GM21825 (cell line): ENCODE results near the gene SLC39A7.
A peak's percentile ranks its signal among the peaks of the same experiment; 100 is the strongest.

ENCODE experiments used
- ATAC-seq: cut with Tn5 transposase; IDR thresholded peaks from one replicate; pipeline ENCODE4 v1.9.1; 2021; ENCODE audit warnings: mild to moderate bottlenecking, moderate library complexity; ENCODE audit not compliant: unreplicated experiment

The SLC39A7 gene, protein sequence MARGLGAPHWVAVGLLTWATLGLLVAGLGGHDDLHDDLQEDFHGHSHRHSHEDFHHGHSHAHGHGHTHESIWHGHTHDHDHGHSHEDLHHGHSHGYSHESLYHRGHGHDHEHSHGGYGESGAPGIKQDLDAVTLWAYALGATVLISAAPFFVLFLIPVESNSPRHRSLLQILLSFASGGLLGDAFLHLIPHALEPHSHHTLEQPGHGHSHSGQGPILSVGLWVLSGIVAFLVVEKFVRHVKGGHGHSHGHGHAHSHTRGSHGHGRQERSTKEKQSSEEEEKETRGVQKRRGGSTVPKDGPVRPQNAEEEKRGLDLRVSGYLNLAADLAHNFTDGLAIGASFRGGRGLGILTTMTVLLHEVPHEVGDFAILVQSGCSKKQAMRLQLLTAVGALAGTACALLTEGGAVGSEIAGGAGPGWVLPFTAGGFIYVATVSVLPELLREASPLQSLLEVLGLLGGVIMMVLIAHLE

DNA sequence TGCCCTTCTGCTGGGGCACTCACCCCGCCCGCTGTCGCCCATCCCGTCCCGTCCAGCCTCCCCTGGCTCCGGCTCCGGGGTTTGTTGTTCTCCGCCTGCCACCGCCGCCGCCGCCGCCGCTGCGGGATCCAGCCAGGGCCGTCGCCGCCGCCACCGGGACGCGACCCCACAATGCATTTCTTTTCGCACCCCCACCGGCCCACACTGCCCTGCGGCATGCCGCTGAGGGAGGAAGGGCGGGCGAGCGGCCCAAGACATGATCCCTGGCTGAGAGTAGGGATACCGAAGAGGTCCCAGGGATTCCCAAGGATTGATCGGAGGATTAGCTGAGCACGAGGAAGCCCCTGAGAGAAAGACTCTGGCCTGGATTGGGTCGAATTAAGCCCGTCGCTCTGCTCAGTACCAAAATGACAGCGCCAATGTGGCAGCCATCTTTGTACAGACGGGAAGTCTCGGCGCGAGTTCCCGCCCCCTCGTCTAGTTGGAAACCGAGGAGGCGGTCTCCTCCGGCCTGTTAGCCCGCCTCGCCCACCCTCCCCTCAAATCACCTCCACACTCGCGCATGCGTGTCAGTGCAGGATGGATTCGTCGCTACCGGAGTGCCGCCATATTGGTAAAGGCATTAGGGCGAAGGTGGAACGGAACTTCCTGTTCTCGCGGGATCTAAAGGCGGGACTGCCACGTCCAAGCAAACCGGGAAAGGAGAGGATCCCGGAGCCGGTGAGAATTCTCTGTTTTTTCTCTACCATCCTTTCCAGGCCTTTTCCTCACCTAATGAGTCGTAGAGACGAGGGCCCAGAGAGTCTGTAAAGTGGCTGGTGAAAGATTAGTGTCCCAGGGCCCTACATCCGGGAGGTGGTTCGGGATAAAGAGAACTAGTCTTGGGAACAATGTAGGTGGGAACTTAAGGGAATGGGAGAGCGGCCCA, at the start of gene SLC39A7, which contains the start of gene RXRB:
TSS of gene SLC39A7 (plus strand) at position 649 of the 928 bp plus-strand sequence. CDS start 379 bp downstream, outside the sequence.
TSS of gene RXRB (minus strand) at position 447 of the 928 bp plus-strand sequence. CDS start at position 258, 189 bp downstream.
- peak; percentile 56 for ATAC-seq

DNA sequence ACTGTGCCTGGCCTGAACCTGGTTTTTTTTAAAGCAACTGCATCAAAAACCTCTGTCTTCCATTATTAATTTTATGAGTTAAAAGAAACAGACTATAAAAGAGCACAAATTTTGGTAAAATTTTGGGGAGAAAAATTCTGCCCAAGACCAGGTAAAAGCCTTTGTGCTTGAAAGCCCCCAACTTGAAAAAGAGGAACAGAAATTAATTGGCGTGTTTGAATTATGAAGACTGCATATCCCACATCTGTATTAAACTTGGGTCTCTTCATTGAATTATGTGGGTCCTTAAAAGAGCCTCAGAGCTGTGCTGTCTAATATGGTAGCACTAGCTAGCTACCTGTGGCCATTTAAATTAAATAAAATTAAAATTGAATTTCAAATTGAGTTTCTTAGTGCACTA, 49.6 kb upstream of the SLC39A7 start:
- ATAC-seq, result no peak

DNA sequence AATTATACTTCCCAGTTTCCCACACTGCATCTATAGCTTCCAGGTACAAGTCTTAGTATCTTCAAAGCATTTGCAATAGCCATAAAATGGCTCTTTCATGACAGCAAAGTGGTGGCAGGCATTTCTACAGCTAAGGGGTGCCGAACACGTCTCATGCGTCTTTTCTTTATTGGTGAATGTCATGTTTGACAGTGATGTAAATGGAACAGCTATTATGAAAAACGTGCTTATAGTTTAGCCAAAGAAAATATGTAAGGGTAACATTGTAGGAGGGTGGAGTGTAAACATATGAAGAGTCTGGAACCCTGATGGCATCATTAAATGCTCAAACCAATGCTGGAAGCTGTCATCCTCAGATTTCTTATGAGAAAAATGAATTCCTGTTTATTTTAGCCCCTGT, 46.3 kb upstream of the SLC39A7 start:
- ATAC-seq, result no peak

DNA sequence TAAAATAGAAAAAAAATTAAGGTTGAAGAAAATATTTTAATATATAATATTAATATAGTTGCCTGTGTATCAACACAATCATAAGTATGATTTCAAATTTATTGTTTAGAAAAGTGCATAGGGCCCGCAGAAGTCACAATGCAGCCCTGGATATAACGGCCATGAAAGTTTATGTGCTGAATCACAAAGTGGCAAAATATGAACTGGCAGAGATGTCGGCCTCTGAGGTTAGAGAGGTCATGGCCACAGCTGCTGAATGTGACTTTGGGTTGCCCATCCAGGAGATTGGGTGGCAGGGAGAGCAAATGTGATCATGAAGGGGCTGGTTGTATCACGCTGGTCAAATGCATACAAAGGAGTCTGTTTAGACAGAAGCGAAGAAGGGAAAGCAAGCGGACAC, 44.1 kb upstream of the SLC39A7 start:
- ATAC-seq, result no peak

DNA sequence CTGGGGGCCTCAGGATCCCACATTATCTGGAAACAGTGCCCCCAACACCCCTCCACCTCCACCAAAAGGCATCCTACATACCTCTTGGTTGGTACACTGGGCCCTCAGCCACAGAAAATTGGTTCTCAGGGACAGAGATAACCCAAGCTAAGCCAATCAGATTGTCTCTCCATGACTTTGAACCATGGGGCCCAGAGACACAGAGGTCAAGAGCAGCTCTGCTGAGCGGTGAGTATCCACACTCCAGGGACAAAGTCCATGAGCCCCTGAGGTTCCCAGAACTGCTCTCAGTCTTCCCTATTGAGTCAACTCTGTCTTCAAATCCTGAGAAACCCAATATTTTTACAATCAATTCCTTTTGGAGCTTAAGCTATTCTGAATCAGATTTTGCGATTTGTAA, 43.7 kb upstream of the SLC39A7 start:
- ATAC-seq, result no peak

DNA sequence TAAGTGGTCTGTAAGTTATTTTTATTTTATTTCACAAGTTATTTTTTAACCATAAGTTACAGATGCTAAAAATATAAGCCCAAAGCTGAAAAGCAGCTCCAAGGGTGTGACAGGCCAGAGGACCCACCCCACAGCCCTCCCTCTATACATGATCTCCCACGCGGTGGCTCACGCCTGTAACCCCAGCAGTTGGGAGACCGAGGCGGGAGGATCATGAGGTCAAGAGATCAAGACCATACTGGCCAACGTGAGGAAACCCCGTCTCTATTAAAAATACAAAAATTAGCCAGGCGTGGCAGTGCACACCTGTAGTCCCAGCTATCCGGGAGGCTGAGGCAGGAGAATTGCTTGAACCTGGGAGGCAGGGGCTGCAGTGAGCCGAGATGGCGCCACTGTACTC, 40.6 kb upstream of the SLC39A7 start:
- no peak for ATAC-seq

DNA sequence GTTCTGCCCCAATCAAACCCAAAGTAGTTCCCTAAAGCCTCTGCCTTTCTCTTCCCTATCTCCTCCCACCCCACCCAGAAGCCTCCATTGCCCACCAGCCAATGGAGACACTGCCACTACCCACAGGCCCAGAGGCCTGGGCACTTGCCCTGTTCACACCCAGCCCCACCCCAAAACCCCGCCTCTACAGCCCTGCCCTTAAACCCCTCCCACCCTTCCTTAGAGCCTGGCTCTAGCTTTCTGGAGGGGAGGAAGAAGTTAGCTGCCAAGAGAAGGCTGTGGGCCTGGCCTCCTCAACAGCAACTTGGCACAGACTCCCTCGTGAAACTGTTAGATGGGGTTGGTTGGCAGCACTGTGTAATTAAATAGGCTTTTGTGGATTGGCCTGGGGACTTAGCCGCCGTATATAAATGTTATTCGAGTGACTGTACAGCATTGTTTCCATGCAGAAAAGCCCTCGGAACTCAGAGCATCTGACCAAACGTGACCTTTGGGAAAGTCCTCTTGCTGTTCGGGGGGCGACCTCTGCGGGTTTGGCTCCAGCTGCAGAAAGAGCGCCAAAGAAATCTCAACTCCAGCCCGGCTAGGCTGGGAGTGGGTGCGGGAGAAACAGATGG, 39.8 kb upstream of the SLC39A7 start:
- no peak for ATAC-seq

DNA sequence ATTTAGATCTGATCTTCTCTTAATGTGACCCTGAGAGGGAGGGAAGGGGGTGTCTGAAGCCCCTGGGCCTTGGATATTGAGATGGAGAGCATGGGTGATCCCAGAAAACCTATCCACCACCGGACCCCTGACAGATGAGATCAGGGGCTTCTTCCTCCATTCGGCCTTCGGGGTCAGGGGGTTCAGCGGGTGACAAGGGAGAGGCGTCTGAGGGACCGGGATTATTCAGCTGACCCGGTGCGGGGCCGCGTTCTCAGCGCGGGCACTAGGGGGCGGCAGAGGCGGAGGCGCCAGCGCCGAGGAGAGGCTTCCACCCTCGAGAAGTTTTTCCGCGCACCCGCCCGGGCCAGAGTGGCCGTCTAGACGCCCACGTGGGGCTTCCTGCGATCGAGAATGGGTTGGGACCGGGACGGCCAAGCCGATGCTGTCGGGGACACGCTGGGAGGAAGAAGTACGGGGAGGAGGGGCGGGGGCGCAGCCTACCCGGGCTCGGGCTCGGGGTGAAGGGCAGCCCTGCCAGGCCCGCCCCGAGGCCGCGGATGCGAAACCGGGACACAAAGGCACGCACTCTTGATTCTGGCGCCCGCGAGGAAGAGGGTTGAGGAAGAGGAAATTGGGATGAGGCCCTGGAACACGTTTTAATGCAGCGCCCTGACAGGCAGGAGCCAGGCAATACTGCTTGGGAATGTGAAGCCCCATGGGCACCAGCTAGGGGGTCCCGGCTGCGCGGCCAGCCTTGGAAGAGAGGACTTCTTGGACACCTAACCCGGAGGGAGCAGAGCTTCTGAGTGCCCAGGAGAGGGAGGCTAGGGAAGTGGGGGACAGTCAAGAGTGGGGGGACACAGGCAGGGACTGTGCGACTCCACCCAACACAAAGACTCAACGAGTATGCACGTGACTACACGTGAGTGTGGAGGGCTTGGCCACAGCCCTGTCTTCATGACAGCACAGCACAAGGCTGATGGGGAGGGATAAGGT, 39.0 kb upstream of the SLC39A7 start:
- ATAC-seq, result peak; percentile 61

DNA sequence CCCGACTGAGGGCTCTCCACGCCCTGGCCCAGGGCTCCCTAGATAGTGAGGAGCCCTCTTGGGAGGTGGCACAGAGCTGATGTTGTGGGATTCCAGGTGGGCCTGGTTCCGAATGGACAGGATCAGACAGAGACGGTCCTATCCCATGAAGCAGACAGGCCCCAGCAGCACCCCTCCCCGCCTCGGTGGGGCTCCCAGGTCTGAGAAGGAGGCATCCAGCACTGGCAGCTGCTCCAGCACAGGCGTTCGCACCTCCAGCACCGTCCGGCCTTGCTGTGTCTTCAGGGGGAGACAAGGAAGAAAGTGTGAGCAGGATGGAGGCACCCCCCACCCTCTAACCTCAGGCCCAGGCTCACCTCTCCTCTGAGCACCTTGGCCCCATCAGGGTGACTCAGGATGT, 37.1 kb upstream of the SLC39A7 start:
- ATAC-seq, result no peak

DNA sequence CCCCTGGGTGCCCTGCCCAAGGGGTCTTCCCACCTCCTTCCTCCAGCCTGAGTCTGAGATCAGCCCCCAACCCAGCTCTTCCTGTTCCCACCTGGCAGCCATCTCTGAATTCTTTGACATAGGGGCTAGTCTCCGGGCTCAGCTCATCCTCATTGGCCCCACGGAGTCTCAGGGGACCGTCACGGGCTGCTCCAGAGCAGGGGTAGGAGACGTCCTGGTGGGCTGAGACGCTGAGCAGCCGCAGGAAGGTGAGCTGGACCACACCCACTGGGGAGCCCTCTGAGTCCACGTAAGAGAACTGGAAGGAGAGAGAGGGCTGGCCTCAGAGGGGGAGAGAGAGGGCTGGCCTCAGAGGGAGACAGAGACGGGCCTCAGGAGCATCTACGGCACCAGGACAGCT, 36.5 kb upstream of the SLC39A7 start:
- ATAC-seq, result no peak

DNA sequence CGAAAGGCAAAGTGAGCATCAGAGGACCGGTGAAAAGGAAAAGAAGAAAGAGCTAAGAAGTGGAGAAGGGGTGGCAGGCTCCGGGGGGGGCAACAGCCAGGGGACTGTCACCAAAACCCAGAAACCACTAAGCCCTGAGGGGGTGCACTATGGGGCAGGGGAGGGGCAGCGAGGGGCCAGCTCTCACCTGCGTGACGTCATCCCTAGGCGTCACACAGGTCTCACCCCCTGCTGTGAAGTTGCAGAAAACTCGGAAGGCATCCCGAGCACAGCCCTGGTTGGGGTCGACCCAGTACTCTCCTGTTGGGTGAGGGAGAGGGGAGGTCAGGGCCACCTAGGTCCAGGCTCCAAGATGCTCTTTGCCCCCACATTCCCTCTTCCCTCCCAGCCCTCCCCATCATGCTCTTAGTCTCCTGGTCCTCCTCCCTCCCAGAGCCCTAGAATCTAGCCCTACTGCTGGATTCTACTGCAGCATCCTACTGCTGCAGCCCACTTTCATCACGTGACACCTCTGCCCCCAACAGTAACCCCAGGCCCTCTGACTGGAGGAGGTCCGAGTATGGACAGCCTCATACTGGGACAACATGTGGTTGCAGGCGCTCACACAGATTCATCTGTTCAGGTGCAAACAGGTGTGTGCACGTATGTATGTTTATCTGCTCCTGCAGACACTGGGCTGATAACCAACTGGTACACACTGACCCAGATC, 35.8 kb upstream of the SLC39A7 start:
- no peak for ATAC-seq

DNA sequence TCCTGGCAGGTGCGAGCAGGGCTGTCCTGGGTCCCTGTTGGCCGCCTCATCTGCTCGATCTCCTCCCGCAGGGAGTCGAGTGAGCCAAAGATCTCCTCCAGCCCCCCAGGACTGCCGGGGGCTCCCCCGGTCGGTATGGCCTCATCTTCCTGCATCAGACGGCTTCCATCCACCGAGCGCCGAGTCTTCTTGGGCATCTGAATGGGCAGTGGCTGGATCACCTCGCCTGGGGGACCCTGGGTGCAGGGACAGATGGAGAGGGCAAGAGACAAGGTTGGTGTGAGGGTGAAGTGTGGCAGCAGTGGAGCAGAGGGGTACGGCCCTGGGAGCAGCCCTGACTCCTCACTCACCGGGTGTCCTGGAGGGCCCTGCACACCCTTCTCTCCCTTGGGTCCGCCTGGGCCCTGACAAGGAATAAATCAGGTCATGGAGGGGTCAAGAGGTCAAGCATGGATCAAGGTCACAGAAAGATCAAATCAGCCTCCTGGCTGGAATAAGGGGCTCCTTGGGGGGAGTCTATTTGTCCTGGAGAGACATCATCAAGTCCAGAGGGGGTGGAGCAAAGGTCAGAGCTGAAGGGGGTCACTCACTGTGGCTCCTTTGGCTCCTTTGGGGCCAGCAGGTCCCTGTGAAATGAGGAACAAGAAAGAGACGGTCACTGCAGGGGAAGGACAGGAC, 34.9 kb upstream of the SLC39A7 start:
- no peak for ATAC-seq

DNA sequence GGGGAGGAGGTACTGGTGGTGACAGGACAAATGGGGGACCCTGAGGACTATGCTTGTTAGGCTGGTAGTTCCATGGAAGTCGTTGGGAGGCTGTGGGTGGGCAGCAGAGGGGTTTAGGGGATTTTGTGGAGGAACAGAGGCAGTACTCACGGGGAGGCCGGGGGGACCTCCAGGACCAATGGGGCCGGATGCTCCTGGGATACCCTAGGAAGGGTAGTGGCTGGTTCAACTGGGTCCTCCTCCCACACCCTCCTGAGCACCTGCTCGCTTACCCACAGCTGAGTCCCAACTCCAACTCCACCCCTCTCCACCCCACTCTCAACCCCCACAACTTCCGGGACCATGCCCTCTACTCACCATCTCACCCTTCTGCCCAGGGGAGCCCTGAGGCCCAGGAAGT, 34.3 kb upstream of the SLC39A7 start:
- no peak for ATAC-seq

DNA sequence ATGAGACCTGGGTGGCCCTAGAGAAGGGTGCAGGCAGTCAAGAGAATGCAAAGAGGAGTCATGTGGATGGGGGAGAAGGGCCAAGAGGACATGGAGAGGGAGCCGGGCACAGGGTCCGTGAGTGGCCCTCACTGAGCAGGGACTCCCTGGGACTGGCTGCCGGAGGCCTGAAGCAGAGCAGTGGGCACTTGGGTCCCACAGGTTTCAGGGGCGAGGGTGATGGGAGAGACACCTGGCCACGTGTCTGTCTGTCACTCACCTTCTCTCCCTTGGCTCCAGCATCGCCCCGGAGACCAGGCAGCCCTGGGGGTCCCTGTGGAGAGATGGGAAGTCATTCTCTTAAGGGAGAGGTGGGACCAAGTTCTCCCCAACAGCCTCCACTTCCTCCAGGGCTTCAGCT, 33.9 kb upstream of the SLC39A7 start:
- no peak for ATAC-seq

DNA sequence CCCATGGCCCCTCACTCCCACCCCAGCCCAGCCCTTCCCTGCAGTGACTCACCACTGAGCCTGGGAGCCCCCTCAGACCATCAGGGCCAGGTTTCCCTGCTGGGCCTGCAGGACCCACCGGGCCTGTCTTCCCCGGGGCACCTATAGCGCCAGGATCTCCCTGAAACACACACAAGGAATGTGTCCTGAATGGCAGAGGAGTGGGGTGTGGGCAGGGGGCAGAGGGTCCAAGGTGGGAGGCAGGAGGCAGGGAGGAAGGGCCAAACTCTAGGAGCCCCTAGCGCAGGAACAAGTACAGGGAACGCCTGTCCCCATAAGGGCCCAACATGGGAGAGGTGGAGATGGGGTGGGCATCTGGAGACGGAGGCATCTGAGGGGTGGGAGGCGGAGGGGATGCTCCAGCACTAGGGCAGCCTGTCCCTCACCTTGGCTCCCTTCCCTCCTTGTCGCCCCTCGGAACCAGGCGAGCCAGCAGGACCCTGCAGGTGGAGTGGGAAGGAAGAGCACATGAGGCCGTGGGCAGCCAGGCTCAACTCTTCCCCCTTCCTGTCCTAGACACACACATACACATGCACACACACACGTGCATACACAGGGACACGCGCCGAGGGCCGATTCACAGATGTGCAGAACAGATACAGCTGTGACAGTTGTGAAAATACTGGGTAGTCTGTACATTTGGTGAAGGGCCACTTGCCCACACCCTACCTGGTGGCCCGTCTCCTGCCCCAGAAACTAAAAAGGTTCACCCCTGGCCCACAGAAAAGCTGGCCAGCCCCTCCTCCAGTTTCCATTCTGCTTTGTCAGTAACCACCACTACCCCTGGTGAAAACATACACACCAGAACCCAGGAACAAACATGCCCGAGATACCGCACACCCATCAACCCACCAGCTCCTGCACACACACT, 33.0 kb upstream of the SLC39A7 start:
- ATAC-seq, result no peak

DNA sequence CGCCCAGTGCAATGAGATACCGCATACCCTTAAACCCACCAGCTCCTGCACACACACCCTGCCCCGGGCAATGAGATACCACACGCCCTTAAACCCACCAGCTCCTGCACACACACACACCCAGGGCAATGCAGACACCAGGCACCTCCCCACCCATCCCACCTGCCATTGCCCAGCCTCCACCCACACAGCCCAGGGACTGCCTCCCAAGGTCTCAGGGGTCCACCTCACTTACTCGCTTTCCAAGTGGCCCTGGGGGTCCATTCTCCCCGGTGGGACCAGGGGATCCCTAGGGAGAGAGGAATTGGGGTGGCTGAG, 32.4 kb upstream of the SLC39A7 start:
- no peak for ATAC-seq

DNA sequence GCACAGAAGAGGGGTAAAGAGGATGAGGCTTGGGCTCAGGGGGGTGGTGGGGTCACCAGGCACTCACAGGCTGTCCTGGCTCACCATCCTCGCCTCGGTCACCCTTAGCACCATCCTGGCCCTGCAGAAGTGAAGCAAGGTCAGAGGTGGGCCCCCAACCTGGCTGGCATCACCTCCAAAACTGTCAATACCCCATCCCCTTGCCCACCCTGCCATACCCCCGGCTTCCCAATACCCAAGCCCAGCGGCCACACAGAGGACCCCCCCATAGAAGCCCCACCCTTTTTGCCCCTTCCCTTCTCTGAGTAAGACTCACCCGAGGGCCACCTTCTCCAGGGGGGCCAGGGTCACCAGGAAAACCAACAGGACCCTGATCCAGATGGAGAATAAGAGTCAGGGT, 32.0 kb upstream of the SLC39A7 start:
- no peak for ATAC-seq
